Measurements from ENCODE around the gene GRHL1.

The GRHL1 gene

DNA sequence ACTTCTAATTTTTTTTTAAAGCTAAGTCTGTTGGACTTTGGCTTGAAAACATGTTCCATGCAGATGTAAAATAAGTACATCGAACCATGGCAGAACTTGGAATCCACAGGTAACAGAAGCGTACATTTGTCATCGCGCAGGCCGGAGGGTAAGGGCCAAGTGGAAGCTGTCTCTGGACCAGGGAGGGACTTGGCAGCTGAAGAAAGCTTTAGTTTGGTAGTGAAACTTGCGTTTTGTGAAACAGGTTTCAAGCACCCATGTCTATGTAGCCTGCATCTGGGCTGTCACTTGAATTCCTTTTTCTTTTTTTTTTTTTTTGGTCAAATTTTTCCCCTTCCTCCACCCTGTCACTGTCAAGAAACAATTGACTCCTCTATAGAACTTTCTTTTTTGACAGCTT, 20.4 kb downstream of the GRHL1 start:
- TF ChIP-seq, protein P1, sequence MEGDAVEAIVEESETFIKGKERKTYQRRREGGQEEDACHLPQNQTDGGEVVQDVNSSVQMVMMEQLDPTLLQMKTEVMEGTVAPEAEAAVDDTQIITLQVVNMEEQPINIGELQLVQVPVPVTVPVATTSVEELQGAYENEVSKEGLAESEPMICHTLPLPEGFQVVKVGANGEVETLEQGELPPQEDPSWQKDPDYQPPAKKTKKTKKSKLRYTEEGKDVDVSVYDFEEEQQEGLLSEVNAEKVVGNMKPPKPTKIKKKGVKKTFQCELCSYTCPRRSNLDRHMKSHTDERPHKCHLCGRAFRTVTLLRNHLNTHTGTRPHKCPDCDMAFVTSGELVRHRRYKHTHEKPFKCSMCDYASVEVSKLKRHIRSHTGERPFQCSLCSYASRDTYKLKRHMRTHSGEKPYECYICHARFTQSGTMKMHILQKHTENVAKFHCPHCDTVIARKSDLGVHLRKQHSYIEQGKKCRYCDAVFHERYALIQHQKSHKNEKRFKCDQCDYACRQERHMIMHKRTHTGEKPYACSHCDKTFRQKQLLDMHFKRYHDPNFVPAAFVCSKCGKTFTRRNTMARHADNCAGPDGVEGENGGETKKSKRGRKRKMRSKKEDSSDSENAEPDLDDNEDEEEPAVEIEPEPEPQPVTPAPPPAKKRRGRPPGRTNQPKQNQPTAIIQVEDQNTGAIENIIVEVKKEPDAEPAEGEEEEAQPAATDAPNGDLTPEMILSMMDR (IDR thresholded peaks at IDR 0.05; ENCODE audit: insufficient read depth, missing control alignments) = no peak
- DNase-seq (ENCODE audit: insufficient read length, low spot score) (no peak), FAIRE-seq (no peak)

DNA sequence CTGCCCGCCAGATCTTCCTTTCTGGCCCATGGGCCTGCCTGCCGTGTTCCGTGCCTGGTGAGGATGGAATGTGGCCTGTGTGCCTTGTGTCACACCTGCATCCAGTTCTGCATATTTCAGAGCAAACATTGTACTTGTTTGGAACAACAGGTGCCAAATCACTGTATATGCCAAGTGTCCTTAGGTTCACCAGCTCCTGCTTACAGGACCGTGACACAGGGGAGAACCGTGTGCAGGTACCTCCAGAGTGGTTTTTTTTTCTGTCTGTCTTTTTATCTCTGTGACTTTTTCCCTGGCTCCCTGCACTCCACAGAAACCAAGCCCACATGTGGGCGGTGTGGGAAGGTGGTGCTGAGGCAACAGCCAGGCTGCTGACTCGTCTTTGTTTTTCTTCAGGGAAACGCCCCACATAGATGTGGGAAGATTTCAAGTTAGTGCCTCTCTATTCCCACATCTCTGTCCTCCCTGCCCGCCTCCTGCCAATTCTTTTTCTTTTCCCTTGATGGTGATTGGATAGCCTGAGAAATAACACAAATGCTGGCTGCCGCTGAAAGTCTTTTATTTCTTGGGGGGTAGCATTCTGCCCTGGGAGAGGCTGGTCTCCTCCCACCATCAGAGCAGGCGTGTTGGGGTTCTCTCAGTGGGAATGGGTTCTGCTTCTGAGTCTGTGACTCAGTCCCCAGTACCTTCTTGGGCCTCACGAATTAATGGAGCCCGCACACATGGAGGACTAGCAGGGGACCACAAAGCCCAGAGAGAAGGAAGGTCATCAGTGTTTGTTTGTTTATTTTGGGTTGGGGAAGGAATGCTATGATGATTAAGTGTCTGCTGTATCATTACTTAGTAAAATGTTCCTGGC, 21.4 kb downstream of the GRHL1 start:
- TF ChIP-seq, protein P1 (IDR thresholded peaks at IDR 0.05; ENCODE audit: insufficient read depth, missing control alignments) = no peak
- no peak for DNase-seq (ENCODE audit: insufficient read length, low spot score)
- no peak for FAIRE-seq

DNA sequence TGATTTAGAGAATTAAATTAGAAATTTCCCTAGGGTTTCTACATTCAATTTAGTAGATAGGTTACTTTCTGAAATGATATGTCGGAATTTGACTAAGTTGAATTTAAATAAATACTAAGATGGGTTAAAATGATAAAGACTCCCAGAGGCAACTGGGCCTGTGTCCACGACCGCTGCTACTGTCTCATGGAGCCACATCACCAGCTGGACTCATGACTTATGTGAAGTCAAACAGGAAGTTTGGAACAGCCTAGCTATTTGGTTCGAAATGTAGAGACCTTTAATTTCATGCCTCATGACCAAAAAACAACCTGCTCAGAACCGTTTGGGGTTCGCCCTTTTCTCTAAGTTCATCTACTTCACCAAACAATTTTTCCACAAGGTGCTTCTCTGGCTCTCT, 22.2 kb downstream of the GRHL1 start:
- TF ChIP-seq, protein P1 (IDR thresholded peaks at IDR 0.05; ENCODE audit: insufficient read depth, missing control alignments) = no peak
- FAIRE-seq = no peak
- no peak for DNase-seq (ENCODE audit: insufficient read length, low spot score)

DNA sequence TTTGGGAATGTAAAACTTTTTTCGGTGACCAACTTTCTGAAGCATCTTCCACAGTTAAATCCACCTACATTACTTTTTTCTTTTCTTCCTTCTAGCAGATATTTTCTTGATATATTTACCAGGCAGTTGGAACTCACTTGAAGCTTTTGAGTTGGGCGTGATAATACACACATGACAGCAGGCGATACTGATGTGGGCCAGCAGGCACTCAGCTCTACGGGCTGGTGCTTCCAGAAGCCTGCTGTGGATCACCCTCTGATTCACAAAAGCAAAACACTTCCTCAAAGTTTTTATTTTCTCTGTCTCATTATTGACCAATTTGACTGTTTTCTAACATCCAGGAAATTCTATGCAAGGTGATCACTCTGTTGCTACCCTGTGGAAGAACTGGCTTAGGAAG, 22.9 kb downstream of the GRHL1 start:
- DNase-seq (ENCODE audit: insufficient read length, low spot score) = no peak
- FAIRE-seq = no peak
- TF ChIP-seq, protein P1 (IDR thresholded peaks at IDR 0.05; ENCODE audit: insufficient read depth, missing control alignments) = no peak

DNA sequence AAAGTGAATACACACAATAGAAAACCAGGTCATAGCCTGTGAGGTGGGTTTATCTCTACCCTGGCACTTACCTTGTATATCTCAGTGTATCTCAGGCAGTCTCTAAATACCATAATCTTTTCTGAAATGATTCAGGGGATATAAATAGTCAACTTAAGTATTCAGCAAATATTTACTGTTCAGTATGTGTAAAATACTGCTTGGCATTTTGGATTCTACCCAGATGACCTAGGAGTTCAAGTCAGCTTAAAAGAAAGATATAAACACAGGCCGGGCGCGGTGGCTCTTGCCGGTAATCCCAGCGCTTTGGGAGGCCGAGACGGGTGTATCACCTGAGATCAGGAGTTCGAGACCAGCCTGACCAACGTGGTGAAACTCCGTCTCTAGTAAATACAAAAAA, 23.8 kb downstream of the GRHL1 start:
- DNase-seq (ENCODE audit: insufficient read length, low spot score) = no peak
- TF ChIP-seq, protein P1 (IDR thresholded peaks at IDR 0.05; ENCODE audit: insufficient read depth, missing control alignments) = no peak
- no peak for FAIRE-seq

DNA sequence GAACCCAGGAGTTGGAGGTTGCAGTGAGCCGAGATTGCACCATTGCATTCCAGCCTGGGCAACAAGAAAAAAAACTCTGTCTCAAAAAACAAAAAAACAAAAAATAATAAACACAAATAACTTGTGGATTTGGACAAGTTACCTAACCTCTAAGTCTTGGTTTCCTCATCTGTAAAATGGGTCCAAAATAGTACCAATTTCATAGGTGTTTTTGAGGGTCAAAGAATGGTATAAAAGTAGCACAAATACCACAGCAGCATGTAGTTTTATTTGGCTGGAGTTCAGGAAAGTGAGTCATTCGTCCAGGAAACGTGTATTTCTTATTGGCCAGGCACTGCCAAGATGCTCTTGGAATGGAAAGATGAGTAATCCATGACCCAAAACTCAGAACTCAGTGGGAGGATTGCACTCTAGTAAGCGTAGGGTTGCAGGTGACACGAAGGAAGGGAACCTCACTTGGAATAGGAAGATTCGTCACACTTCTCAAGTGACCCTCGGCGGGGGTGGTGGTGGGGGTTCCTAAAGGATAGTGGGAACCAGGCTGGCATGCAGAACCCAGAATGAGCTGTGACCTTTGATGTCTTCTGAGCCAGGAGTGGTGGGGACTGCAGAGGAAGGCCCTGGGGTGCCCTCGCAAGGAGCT, 24.4 kb downstream of the GRHL1 start:
- no peak for DNase-seq (ENCODE audit: insufficient read length, low spot score)
- no peak for FAIRE-seq
- TF ChIP-seq, protein P1 (IDR thresholded peaks at IDR 0.05; ENCODE audit: insufficient read depth, missing control alignments) = no peak

DNA sequence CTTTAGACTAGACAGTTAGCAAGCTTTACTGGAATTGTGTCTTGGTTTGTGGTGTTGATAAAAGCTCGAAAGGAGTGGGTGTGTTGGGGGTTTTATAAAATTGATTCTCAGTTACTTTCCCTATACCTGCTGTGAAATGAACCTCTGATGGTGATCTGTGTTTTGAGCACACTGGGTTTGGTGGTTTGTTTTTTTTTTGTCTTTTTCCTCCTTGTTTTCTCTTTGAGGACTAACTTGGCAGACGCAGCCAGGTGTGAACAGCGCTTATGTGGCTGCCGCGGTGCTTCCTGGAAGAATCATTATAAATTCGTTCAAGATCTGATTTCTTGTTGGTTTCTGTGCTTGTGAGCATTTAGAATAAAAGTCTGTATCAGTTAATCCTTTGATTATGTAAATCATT, 28.5 kb downstream of the GRHL1 start:
- TF ChIP-seq, protein P1 (IDR thresholded peaks at IDR 0.05; ENCODE audit: insufficient read depth, missing control alignments) = no peak
- FAIRE-seq = no peak
- DNase-seq (ENCODE audit: insufficient read length, low spot score) = no peak

Data from D721Med (cell line).